ENCODE data around the gene FBXW8. TPM values are rescaled to one million over a fixed set of nuclear protein-coding genes. Genes with fewer than 3 reads are reported as not detected.

The FBXW8 gene
- total and polyA plus RNA-seq, 4 donors = 3.9 to 20.3 (median 12.5) TPM

GRCh38 chr12:116863275-116863767 is 47.4 kb upstream of the FBXW8 start:
- Histone ChIP-seq H3K4me3 (no peak overlapping the region), H3K9ac (ENCODE audit: insufficient read depth in 1 of 2, low read length in 2 of 2) (no peak overlapping the region), H3K27me3 (ENCODE audit: control insufficient read depth in 3 of 3, insufficient read depth in 3 of 3, low read length in 2 of 3) (peaks cover 0 to 10% (median 0%) of the 10 kb centered on the region in 3 donors), H3K27ac (ENCODE audit: low read depth in 1 of 2, low read length in 1 of 2) (no peak overlapping the region), H3K9me3 (ENCODE audit: control insufficient read depth in 4 of 4, insufficient read depth in 3 of 4, low read length in 3 of 4) (no peaks in the 10 kb centered on the region), H3K36me3 (ENCODE audit: control insufficient read depth in 4 of 4, insufficient read depth in 4 of 4, low read length in 4 of 4) (no peaks in the 10 kb centered on the region), H3K4me1 (ENCODE audit: control insufficient read depth in 5 of 5, insufficient read depth in 5 of 5, low read length in 5 of 5) (no peaks in the 10 kb centered on the region)
- WGBS, 2 donors = 47 to 52% methylated on average over 6 of the region's 6 CpGs
- TF ChIP-seq, protein P1, sequence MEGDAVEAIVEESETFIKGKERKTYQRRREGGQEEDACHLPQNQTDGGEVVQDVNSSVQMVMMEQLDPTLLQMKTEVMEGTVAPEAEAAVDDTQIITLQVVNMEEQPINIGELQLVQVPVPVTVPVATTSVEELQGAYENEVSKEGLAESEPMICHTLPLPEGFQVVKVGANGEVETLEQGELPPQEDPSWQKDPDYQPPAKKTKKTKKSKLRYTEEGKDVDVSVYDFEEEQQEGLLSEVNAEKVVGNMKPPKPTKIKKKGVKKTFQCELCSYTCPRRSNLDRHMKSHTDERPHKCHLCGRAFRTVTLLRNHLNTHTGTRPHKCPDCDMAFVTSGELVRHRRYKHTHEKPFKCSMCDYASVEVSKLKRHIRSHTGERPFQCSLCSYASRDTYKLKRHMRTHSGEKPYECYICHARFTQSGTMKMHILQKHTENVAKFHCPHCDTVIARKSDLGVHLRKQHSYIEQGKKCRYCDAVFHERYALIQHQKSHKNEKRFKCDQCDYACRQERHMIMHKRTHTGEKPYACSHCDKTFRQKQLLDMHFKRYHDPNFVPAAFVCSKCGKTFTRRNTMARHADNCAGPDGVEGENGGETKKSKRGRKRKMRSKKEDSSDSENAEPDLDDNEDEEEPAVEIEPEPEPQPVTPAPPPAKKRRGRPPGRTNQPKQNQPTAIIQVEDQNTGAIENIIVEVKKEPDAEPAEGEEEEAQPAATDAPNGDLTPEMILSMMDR (IDR thresholded peaks at IDR 0.05; ENCODE audit: control extremely low read depth, extremely low read depth) = peak; percentile 3
- ATAC-seq (ENCODE audit: insufficient read depth, low FRiP score) = peak; percentile 6
- DNase-seq = no peak

DNA sequence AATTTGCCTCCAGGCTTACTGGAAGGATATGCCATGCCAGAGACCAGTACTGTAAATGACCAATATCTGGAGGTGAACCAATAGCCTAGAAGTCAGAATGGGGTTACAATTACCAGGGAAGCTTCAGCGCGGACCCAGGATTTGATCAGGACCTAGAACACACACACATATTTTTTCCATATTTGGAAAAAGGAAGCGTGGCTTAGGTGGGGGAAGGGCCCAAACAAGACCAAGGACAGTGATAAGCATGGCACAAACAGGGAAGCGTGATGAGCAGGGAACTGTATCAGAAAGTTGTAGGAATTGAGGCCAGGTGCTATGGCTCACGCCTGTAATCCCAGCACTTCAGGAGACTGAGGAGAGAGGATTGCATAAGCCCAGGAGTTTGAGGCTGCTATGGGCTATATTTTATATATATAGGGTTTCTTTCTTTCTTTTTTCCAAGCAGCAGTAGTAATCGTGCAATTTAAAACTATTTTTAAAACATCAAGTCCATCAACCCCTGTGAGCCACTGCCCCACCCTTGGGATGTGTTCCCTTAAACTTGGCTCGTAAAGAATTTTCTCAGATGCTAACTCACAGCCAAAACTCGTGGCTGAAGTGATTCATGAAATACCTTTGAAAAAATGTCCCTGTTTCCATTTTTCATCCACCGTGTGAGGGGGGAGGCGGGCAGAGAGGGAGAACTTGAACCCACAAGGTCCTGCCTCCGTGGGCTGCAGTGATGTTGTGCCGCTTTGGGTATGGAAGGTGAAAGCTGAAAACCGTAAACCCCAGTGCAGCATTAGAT is 46.2 kb upstream of the FBXW8 start:
- H3K9ac ChIP-seq (ENCODE audit: insufficient read depth in 1 of 2, low read length in 2 of 2) = no peak overlapping the region
- no peak for ATAC-seq (ENCODE audit: insufficient read depth, low FRiP score)
- H3K36me3 ChIP-seq (ENCODE audit: control insufficient read depth in 4 of 4, insufficient read depth in 4 of 4, low read length in 4 of 4) = no peaks in the 10 kb centered on the region
- no peak overlapping the region for H3K4me3 ChIP-seq
- peaks cover 0 to 7% (median 0%) of the 10 kb centered on the region in 3 donors for H3K27me3 ChIP-seq (ENCODE audit: control insufficient read depth in 3 of 3, insufficient read depth in 3 of 3, low read length in 2 of 3)
- H3K9me3 ChIP-seq (ENCODE audit: control insufficient read depth in 4 of 4, insufficient read depth in 3 of 4, low read length in 3 of 4) = no peaks in the 10 kb centered on the region
- H3K27ac ChIP-seq (ENCODE audit: low read depth in 1 of 2, low read length in 1 of 2) = no peak overlapping the region
- DNase-seq = no peak
- TF ChIP-seq, protein P1 (IDR thresholded peaks at IDR 0.05; ENCODE audit: control extremely low read depth, extremely low read depth) = no peak
- 65 to 75% methylated on average over 13 of the region's 13 CpGs for WGBS, 2 donors
- no peaks in the 10 kb centered on the region for H3K4me1 ChIP-seq (ENCODE audit: control insufficient read depth in 5 of 5, insufficient read depth in 5 of 5, low read length in 5 of 5)

DNA sequence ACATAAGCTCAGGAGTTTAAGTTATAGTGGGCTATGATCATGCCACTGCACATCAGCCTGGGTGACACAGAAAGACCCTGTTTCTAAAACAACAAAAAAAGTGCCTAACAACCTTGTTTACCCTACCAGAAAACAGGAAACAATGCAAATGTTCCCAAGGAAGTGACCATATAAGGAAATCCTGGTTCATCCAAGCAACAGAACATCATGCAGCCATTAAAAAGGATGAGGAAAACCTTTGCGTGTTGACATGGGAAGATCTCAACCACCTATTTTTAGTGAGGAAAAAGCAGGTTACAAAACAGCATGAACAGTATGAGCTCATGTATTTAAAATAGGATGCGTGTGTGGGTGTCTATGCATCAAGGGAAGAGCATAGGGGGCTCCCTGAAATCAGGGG is 43.2 kb upstream of the FBXW8 start:
- Histone ChIP-seq H3K4me1 (ENCODE audit: control insufficient read depth in 5 of 5, insufficient read depth in 5 of 5, low read length in 5 of 5) (no peaks in the 10 kb centered on the region), H3K4me3 (no peak overlapping the region), H3K27me3 (ENCODE audit: control insufficient read depth in 3 of 3, insufficient read depth in 3 of 3, low read length in 2 of 3) (peaks cover 0 to 3% (median 0%) of the 10 kb centered on the region in 3 donors), H3K36me3 (ENCODE audit: control insufficient read depth in 4 of 4, insufficient read depth in 4 of 4, low read length in 4 of 4) (no peaks in the 10 kb centered on the region), H3K9me3 (ENCODE audit: control insufficient read depth in 4 of 4, insufficient read depth in 3 of 4, low read length in 3 of 4) (peaks cover 0 to 2% (median 0%) of the 10 kb centered on the region in 4 donors), H3K27ac (ENCODE audit: low read depth in 1 of 2, low read length in 1 of 2) (no peak overlapping the region), H3K9ac (ENCODE audit: insufficient read depth in 1 of 2, low read length in 2 of 2) (no peak overlapping the region)
- DNase-seq = no peak
- no peak for ATAC-seq (ENCODE audit: insufficient read depth, low FRiP score)
- WGBS, 2 donors = 90% methylated on average over 2 of the region's 2 CpGs
- TF ChIP-seq, protein P1 (IDR thresholded peaks at IDR 0.05; ENCODE audit: control extremely low read depth, extremely low read depth) = no peak

All from lung (tissue), 12 donors.